Type B pancreatic cell (in vitro differentiated cells): ENCODE results near the gene LRIG1. TPM values are rescaled to one million over a fixed set of nuclear protein-coding genes. Genes with fewer than 3 reads are reported as not detected.

Source experiments
- DNase-seq: peaks from one replicate; pipeline ENCODE4 v3.0.0; 2021; ENCODE audit warnings: mixed read lengths; ENCODE audit not compliant: unreplicated experiment; ENCODE audit errors: extremely low spot score
- H3K27ac Mint-ChIP-seq: 2 replicates; pipeline ENCODE4 v1.8.0; 2021; ENCODE audit warnings: mild to moderate bottlenecking, mixed read lengths
- H3K27me3 Mint-ChIP-seq: 2 replicates; pipeline ENCODE4 v1.8.0; 2021; ENCODE audit warnings: mixed read lengths
- H3K36me3 Mint-ChIP-seq: 2 replicates; pipeline ENCODE4 v1.8.0; 2021; ENCODE audit warnings: mixed read lengths
- H3K4me1 Mint-ChIP-seq: one replicate; pipeline ENCODE4 v1.8.0; 2021; ENCODE audit warnings: mixed read lengths; ENCODE audit not compliant: unreplicated experiment
- H3K4me3 Mint-ChIP-seq: 2 replicates; pipeline ENCODE4 v1.8.0; 2021; ENCODE audit warnings: mild to moderate bottlenecking, mixed read lengths
- H3K9me3 Mint-ChIP-seq: 2 replicates; pipeline ENCODE4 v1.8.0; 2021; ENCODE audit warnings: mixed read lengths
- total RNA-seq: library from RNA; stranded (reverse); gene quantifications from 2 replicates; pipeline ENCODE4 v1.2.1, GENCODE V29; 2021; ENCODE audit warnings: low replicate concordance
- TF ChIP-seq, protein P1 (sequence below): fragments of 200-600 bp; sonication (generic); conservative IDR thresholded peaks from 2 replicates; pipeline ENCODE4 v1.5.0; 2021; ENCODE audit warnings: antibody characterized with exemption, mild to moderate bottlenecking

The LRIG1 gene
- total RNA-seq, 1 donor from 2014 or later = 28.9 TPM

DNA sequence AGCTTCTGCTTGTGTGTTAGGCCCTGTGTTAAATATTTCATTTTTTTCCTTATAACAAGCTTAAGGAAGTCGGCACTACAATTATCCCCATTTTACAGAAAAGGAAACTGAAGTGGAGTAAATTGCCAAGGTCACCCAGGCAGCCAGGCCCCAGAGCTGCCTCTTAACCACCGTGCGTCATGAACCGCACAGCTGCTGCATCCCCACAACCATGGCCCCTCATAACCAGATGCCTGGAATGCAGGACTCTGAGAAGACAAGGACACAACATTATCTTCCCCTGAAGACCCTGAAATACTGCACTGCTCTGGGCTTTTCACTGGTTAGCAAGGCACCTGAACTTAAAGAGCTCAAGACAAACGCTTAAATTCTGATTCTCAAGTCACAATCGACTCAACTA, 14.6 kb downstream of the LRIG1 start:
- TF ChIP-seq, protein P1, sequence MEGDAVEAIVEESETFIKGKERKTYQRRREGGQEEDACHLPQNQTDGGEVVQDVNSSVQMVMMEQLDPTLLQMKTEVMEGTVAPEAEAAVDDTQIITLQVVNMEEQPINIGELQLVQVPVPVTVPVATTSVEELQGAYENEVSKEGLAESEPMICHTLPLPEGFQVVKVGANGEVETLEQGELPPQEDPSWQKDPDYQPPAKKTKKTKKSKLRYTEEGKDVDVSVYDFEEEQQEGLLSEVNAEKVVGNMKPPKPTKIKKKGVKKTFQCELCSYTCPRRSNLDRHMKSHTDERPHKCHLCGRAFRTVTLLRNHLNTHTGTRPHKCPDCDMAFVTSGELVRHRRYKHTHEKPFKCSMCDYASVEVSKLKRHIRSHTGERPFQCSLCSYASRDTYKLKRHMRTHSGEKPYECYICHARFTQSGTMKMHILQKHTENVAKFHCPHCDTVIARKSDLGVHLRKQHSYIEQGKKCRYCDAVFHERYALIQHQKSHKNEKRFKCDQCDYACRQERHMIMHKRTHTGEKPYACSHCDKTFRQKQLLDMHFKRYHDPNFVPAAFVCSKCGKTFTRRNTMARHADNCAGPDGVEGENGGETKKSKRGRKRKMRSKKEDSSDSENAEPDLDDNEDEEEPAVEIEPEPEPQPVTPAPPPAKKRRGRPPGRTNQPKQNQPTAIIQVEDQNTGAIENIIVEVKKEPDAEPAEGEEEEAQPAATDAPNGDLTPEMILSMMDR = no peak
- H3K27me3 Mint-ChIP-seq = peaks cover 7% of the 10 kb centered on the region
- H3K9me3 Mint-ChIP-seq = peaks cover 4% of the 10 kb centered on the region
- no peak for DNase-seq
- peaks cover 6% of the 10 kb centered on the region for H3K36me3 Mint-ChIP-seq
- peaks cover 67% of the 10 kb centered on the region for H3K4me1 Mint-ChIP-seq
- no peak overlapping the region for H3K4me3 Mint-ChIP-seq
- H3K27ac Mint-ChIP-seq = no peak overlapping the region

DNA sequence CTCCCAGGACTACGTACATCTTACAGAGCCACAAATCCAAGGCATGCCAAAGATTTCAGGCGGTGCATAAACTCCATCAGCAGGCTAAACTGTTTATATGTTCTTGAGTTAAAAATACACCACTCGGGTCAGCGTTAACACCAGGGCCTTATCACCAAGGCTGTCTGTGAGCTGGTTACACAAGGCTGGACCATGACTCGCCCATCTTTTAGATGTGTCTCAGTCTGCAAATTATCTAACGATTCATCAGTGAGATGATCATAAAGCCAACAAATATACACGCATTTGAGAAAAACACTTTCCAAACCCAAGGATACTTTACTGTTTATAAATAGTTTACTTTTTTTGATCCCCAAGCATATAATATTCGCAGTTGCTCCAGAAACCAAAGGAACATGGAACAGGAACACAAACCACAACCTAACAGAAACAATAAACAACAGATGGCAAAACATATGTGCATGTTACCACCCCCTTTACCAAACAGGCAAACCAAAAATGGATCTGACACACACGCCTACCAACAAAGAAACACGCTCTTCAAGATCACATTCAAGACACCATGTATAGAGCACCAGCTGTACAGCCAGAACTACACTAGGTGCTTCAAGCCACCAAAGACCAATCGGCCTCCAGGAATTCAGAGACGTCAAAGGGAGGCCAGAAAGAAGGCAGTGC, 15.4 kb downstream of the LRIG1 start:
- H3K9me3 Mint-ChIP-seq = peaks cover 4% of the 10 kb centered on the region
- peaks cover 7% of the 10 kb centered on the region for H3K27me3 Mint-ChIP-seq
- peaks cover 66% of the 10 kb centered on the region for H3K4me1 Mint-ChIP-seq
- TF ChIP-seq, protein P1 = no peak
- peaks cover 6% of the 10 kb centered on the region for H3K36me3 Mint-ChIP-seq
- H3K4me3 Mint-ChIP-seq = no peak overlapping the region
- peak overlapping the region; percentile 4 for H3K27ac Mint-ChIP-seq
- no peak for DNase-seq

DNA sequence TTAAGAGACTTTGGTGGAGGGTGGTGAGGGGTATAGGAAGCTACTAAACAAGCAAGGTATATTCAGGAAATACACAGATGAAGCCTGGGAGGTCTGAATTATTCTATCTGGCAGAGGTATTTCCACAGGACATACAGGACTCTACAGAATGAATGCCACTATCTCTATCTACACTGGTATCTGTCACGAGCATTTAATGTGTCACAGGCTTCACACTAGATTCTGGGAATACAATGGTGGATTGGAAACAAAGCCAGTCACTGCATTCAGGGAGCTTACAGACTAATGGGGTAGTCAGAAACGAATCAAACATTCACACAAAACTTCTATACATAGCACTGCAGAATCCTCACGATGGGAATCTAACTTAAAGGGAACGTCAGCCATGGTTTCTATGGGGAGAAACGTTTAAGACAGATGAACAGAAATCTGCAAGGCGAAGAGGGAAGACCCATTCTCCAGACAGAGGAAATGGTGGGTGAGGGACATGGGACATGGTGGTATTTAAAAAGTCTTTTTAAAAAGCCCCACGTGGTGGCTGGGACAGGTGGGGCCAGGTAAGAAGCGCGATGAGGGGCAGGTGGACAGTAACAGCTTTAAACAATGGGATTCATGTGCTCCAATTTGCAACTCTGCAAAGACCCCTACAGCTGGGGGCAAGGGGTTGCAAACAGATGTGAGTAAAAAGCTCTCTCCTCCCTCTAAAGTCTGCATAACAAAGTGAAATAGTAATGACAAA, 16.5 kb downstream of the LRIG1 start:
- Mint-ChIP-seq H3K27ac (no peak overlapping the region), H3K4me3 (no peak overlapping the region), H3K27me3 (peaks cover 7% of the 10 kb centered on the region), H3K36me3 (peaks cover 6% of the 10 kb centered on the region), H3K9me3 (peaks cover 4% of the 10 kb centered on the region), H3K4me1 (peaks cover 57% of the 10 kb centered on the region)
- DNase-seq = no peak
- TF ChIP-seq, protein P1 = no peak

DNA sequence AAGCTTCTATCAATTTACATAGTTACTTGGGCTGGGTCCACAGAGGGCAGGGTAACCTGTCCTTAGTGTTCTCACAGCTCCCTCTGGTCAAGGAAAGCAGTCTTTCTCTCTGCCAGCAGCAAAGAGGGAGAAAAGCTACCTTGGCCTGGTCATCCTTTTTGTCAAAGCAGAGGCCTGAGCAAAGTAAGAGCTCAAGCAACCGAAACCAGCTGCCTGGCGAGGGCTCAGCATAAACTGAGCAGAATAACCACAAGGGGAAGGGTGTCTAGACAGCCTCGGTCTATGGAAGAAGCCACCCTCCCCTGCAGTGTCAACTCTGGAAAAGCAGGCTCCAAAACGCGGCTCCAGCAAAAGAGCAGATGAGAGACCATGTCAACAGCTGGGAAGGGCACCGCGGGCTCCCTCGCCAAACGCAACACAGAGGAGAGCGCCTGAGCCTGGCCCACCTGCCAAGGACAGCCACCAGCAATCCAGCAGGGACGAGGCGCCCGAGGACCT, 17.4 kb downstream of the LRIG1 start:
- peaks cover 7% of the 10 kb centered on the region for H3K27me3 Mint-ChIP-seq
- peaks cover 6% of the 10 kb centered on the region for H3K36me3 Mint-ChIP-seq
- no peak overlapping the region for H3K4me3 Mint-ChIP-seq
- no peak for DNase-seq
- no peak overlapping the region for H3K27ac Mint-ChIP-seq
- TF ChIP-seq, protein P1 = no peak
- H3K9me3 Mint-ChIP-seq = peaks cover 4% of the 10 kb centered on the region
- peaks cover 64% of the 10 kb centered on the region for H3K4me1 Mint-ChIP-seq

DNA sequence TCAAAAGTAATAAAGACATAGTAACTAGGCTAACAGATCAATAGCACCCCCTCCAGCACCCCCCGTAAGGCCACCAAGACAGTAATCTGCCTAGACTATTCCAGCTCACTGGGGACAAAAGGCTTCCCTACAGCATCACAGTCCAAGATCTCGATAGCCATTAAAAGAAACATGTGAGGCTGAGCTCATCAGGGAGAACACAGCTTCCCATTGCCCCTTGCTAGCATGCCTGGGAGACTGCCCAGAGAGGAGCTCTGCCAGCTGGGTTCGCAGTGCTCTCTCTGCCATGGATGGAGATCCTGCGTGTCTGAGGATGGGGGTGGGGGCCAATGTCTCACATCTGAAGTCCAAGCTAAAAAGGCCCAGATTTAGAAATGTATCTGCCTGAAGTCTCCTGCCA, 17.8 kb downstream of the LRIG1 start:
- peaks cover 4% of the 10 kb centered on the region for H3K9me3 Mint-ChIP-seq
- H3K4me3 Mint-ChIP-seq = no peak overlapping the region
- H3K4me1 Mint-ChIP-seq = peaks cover 65% of the 10 kb centered on the region
- TF ChIP-seq, protein P1 = no peak
- H3K27me3 Mint-ChIP-seq = peaks cover 7% of the 10 kb centered on the region
- no peak for DNase-seq
- H3K36me3 Mint-ChIP-seq = peaks cover 6% of the 10 kb centered on the region
- no peak overlapping the region for H3K27ac Mint-ChIP-seq
